ENCODE data around the gene HSPA8.

GRCh38 chr11:123084454-123084853 is 22.5 kb upstream of the HSPA8 start:
- TF ChIP-seq TAF1 (IDR thresholded peaks at IDR 0.05; ENCODE audit: borderline replicate concordance, low read depth, low read length), result no peak
- no peak for TF ChIP-seq CTCF (IDR thresholded peaks at IDR 0.05)
- TF ChIP-seq MAX (IDR thresholded peaks at IDR 0.05; ENCODE audit: low read depth), result no peak
- TF ChIP-seq GABPA (IDR thresholded peaks at IDR 0.05; ENCODE audit: low read depth), result no peak
- TF ChIP-seq CHD2 (IDR thresholded peaks at IDR 0.05; ENCODE audit: low read length, partially characterized antibody), result no peak
